CD4-positive, alpha-beta memory T cell (primary cell): ENCODE measurements around the gene LTBP1. TPM values are rescaled to one million over a fixed set of nuclear protein-coding genes. Genes with fewer than 3 reads are reported as not detected.

ENCODE experiments used
- CTCF ChIA-PET: fragments of 350-600 bp; sonication (Branson Sonifier 250); formaldehyde crosslinking; loops from one replicate; lab custom pipeline; 2021; ENCODE audit warnings: inconsistent platforms; ENCODE audit not compliant: partially characterized antibody; lab: Charles Lee
- POLR2A ChIA-PET: fragments of 350-600 bp; sonication (Branson Sonifier 250); formaldehyde crosslinking; loops from one replicate; lab custom pipeline; 2021; ENCODE audit not compliant: partially characterized antibody; lab: Charles Lee
- DNase-seq, 5 donors: peaks; one replicate each; pipeline versions ENCODE4 v3.0.0 to v3.0.0-alpha.2; 2020 to 2022; ENCODE audit warnings: mixed read lengths in 1 of 5
- H3K27ac ChIP-seq: one replicate; pipeline ENCODE4 v1.7.0; 2013; ENCODE audit warnings: low read depth, low read length
- H3K27me3 ChIP-seq: 2 replicates; pipeline ENCODE4 v1.7.0; 2013; ENCODE audit warnings: mild to moderate bottlenecking, low read length, moderate library complexity; ENCODE audit not compliant: insufficient read depth
- H3K36me3 ChIP-seq: 2 replicates; pipeline ENCODE4 v1.7.0; 2013; ENCODE audit warnings: mild to moderate bottlenecking, low read length, moderate library complexity; ENCODE audit not compliant: insufficient read depth
- H3K4me1 ChIP-seq: 2 replicates; pipeline ENCODE4 v1.7.0; 2013; ENCODE audit warnings: mild to moderate bottlenecking, low read length, moderate library complexity; ENCODE audit not compliant: insufficient read depth
- H3K4me3 ChIP-seq, 2 donors: one replicate each; pipeline ENCODE4 v1.7.0; 2013; ENCODE audit warnings: low read length in 2 of 2, mild to moderate bottlenecking in 1 of 2
- H3K9me3 ChIP-seq, 2 donors: one replicate each; pipeline ENCODE4 v1.7.0; 2013; ENCODE audit warnings: low read length in 2 of 2, control low read depth in 1 of 2; ENCODE audit not compliant: control insufficient read depth in 1 of 2
- H3K27ac Mint-ChIP-seq, 7 donors: one replicate each; pipeline ENCODE4 v1.8.0; 2020 to 2021; ENCODE audit warnings: mixed read lengths in 7 of 7, mild to moderate bottlenecking in 6 of 7, inconsistent platforms in 3 of 7, moderate library complexity in 3 of 7
- H3K27me3 Mint-ChIP-seq, 2 donors: one replicate each; pipeline ENCODE4 v1.8.0; 2020 to 2021; ENCODE audit warnings: mixed read lengths in 2 of 2
- H3K36me3 Mint-ChIP-seq, 2 donors: one replicate each; pipeline ENCODE4 v1.8.0; 2020 to 2021; ENCODE audit warnings: mixed read lengths in 2 of 2, inconsistent platforms in 1 of 2, mild to moderate bottlenecking in 1 of 2
- H3K4me1 Mint-ChIP-seq, 4 donors: one replicate each; pipeline ENCODE4 v1.8.0; 2020 to 2021; ENCODE audit warnings: mixed read lengths in 4 of 4, mild to moderate bottlenecking in 1 of 4
- H3K4me3 Mint-ChIP-seq, 8 donors: one replicate each; pipeline ENCODE4 v1.8.0; 2020 to 2021; ENCODE audit warnings: mixed read lengths in 8 of 8, mild to moderate bottlenecking in 7 of 8, moderate library complexity in 6 of 8, inconsistent platforms in 3 of 8
- H3K9me3 Mint-ChIP-seq, 8 donors: one replicate each; pipeline ENCODE4 v1.8.0; 2020 to 2021; ENCODE audit warnings: mixed read lengths in 8 of 8, mild to moderate bottlenecking in 5 of 8, inconsistent platforms in 3 of 8, moderate library complexity in 1 of 8
- intact Hi-C: fragments of 100-400 bp; cut with micrococcal nuclease; formaldehyde crosslinking; loops from one replicate; pipeline ENCODE4 v1.15.1; 2023
- polyA plus RNA-seq, 2 donors: library from polyadenylated mRNA; unstranded; fragments of 300-500 nt; fragmentation: Illumina TruSeq; gene quantifications; one replicate each; pipeline ENCODE4 v1.2.3, GENCODE V29; 2021
- total RNA-seq, 2 experiments: library from RNA; stranded (reverse); gene quantifications; one replicate each; pipeline ENCODE4 v1.2.3, GENCODE V29; 2021

LTBP1 gene
- total and polyA plus RNA-seq, 4 experiments from 2014 or later, result 0.44 TPM; not detected in 3

GRCh38 chr2:33083699-33084387 lies 137.1 kb downstream of the LTBP1 start:
- Histone ChIP-seq H3K4me3 (no peak overlapping the region), H3K36me3 (no peaks in the 10 kb centered on the region), H3K9me3 (no peaks in the 10 kb centered on the region), H3K4me1 (no peaks in the 10 kb centered on the region), H3K27ac (no peak overlapping the region), H3K27me3 (no peaks in the 10 kb centered on the region)
- no peak for DNase-seq
- Mint-ChIP-seq H3K27me3 (peaks cover 2 to 7% of the 10 kb centered on the region in 2 donors), H3K36me3 (no peaks in the 10 kb centered on the region), H3K4me3 (no peak overlapping the region), H3K9me3 (no peaks in the 10 kb centered on the region), H3K4me1 (no peaks in the 10 kb centered on the region), H3K27ac (no peak overlapping the region)
- intact Hi-C loops, result no loop called here
- ChIA-PET POLR2A (no interaction called here), CTCF (no interaction called here)

GRCh38 chr2:33084433-33084832 lies 137.7 kb downstream of the LTBP1 start:
- H3K27ac ChIP-seq, result no peak overlapping the region
- Mint-ChIP-seq H3K4me1 (no peaks in the 10 kb centered on the region), H3K9me3 (no peaks in the 10 kb centered on the region), H3K27me3 (peaks cover 2 to 7% of the 10 kb centered on the region in 2 donors), H3K36me3 (no peaks in the 10 kb centered on the region), H3K4me3 (no peak overlapping the region), H3K27ac (no peak overlapping the region)
- no peak overlapping the region for H3K4me3 ChIP-seq
- no peak for DNase-seq
- intact Hi-C loops, result no loop called here
- H3K4me1 ChIP-seq, result no peaks in the 10 kb centered on the region
- no peaks in the 10 kb centered on the region for H3K36me3 ChIP-seq
- CTCF ChIA-PET, result no interaction called here
- no peaks in the 10 kb centered on the region for H3K9me3 ChIP-seq
- no peaks in the 10 kb centered on the region for H3K27me3 ChIP-seq
- POLR2A ChIA-PET, result no interaction called here

DNA sequence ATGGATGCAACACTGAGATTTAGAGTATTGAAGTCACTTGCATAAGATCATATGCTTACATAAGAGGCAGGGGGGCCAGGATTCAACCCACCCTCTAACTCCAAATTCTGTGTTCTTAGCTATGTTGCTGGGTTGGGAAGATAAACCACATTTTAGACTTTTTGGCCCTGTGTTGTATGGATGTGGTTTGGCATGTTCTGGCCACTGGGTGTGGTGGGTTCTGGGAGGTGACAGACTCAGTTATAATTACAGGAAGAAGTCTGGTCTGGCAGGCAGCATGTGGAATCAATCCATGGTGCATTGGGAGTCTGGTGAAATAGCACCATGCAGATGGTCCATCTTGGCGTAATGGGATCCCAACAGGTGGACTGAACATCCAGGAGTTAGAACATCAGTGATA lies 138.9 kb downstream of the LTBP1 start:
- no peaks in the 10 kb centered on the region for H3K27me3 ChIP-seq
- DNase-seq, result no peak
- intact Hi-C loops, result no loop called here
- H3K4me3 Mint-ChIP-seq, result no peak overlapping the region
- H3K36me3 ChIP-seq, result no peaks in the 10 kb centered on the region
- no peaks in the 10 kb centered on the region for H3K9me3 ChIP-seq
- peaks cover 0 to 2% (median 0%) of the 10 kb centered on the region in 8 donors for H3K9me3 Mint-ChIP-seq
- no peaks in the 10 kb centered on the region for H3K4me1 ChIP-seq
- H3K27ac ChIP-seq, result no peak overlapping the region
- H3K27ac Mint-ChIP-seq, result no peak overlapping the region
- H3K4me3 ChIP-seq, result no peak overlapping the region
- no peaks in the 10 kb centered on the region for H3K4me1 Mint-ChIP-seq
- CTCF ChIA-PET, result no interaction called here
- no peaks in the 10 kb centered on the region for H3K36me3 Mint-ChIP-seq
- POLR2A ChIA-PET, result no interaction called here
- peaks cover 2 to 5% of the 10 kb centered on the region in 2 donors for H3K27me3 Mint-ChIP-seq

- no peak for DNase-seq
- Histone ChIP-seq H3K4me3 (no peak overlapping the region), H3K9me3 (no peaks in the 10 kb centered on the region), H3K4me1 (no peaks in the 10 kb centered on the region), H3K27me3 (no peaks in the 10 kb centered on the region), H3K36me3 (no peaks in the 10 kb centered on the region), H3K27ac (no peak overlapping the region)
- CTCF ChIA-PET, result no interaction called here
- Mint-ChIP-seq H3K9me3 (peaks cover 0 to 2% (median 0%) of the 10 kb centered on the region in 8 donors), H3K27me3 (peaks cover 2 to 5% of the 10 kb centered on the region in 2 donors), H3K4me3 (no peak overlapping the region), H3K36me3 (no peaks in the 10 kb centered on the region), H3K4me1 (no peaks in the 10 kb centered on the region), H3K27ac (no peak overlapping the region)
- POLR2A ChIA-PET, result no interaction called here
- intact Hi-C loops, result no loop called here
Observed at GRCh38 chr2:33086400-33087015, 139.8 kb downstream of the LTBP1 start.

- ChIA-PET CTCF (no interaction called here), POLR2A (no interaction called here)
- intact Hi-C loops, result no loop called here
- Mint-ChIP-seq H3K9me3 (peaks cover 0 to 7% (median 0%) of the 10 kb centered on the region in 8 donors), H3K27me3 (peaks cover 4 to 8% of the 10 kb centered on the region in 2 donors), H3K4me1 (no peaks in the 10 kb centered on the region), H3K4me3 (no peak overlapping the region), H3K27ac (no peak overlapping the region), H3K36me3 (no peaks in the 10 kb centered on the region)
- no peaks in the 10 kb centered on the region for H3K36me3 ChIP-seq
- H3K4me3 ChIP-seq, result no peak overlapping the region
- H3K9me3 ChIP-seq, result no peaks in the 10 kb centered on the region
- no peak for DNase-seq
- no peak overlapping the region for H3K27ac ChIP-seq
- no peaks in the 10 kb centered on the region for H3K27me3 ChIP-seq
- no peaks in the 10 kb centered on the region for H3K4me1 ChIP-seq
Observed at GRCh38 chr2:33090553-33091134, 143.9 kb downstream of the LTBP1 start.

DNA sequence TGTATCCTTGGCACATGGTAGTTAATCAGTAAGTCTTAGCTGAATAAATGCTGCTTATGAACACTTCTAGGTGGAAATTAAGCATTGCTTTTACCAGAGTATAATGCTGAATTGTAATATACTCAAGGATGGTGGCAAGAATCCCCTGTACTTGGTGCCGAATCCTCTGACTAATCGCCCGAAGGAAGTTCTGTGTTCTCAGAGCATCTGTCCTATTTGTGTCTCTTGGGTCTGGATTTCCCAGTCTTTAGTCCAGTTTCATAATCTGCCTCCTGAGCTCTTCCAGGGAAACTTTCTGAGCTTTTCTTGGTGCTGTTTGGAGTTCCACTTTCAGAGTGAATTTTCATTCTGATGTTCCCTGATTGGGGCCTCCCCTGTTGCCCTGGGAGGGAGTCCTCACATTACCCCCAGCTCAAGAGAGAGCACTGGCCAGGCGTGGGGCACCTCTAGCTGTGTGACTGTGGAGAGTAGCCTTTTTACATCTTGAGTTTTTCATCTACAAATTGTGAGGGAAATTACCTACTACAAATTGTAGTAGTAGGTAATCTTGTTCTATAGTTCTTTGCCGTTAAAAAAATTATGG lies 144.9 kb downstream of the LTBP1 start:
- Mint-ChIP-seq H3K27me3 (peaks cover 6 to 13% of the 10 kb centered on the region in 2 donors), H3K9me3 (peaks cover 0 to 7% (median 0%) of the 10 kb centered on the region in 8 donors), H3K36me3 (no peaks in the 10 kb centered on the region), H3K4me3 (no peak overlapping the region), H3K27ac (no peak overlapping the region), H3K4me1 (no peaks in the 10 kb centered on the region)
- Histone ChIP-seq H3K4me1 (no peaks in the 10 kb centered on the region), H3K27ac (no peak overlapping the region), H3K4me3 (no peak overlapping the region), H3K27me3 (no peaks in the 10 kb centered on the region), H3K9me3 (no peaks in the 10 kb centered on the region), H3K36me3 (no peaks in the 10 kb centered on the region)
- intact Hi-C loops, result no loop called here
- DNase-seq, result no peak
- POLR2A ChIA-PET, result no interaction called here
- CTCF ChIA-PET, result no interaction called here

GRCh38 chr2:33093283-33093993 lies 146.7 kb downstream of the LTBP1 start:
- intact Hi-C loops, result no loop called here
- ChIA-PET CTCF (no interaction called here), POLR2A (no interaction called here)
- Mint-ChIP-seq H3K4me3 (no peak overlapping the region), H3K27ac (no peak overlapping the region), H3K27me3 (peaks cover 6 to 10% of the 10 kb centered on the region in 2 donors), H3K4me1 (no peaks in the 10 kb centered on the region), H3K9me3 (peaks cover 0 to 7% (median 0%) of the 10 kb centered on the region in 8 donors), H3K36me3 (no peaks in the 10 kb centered on the region)
- Histone ChIP-seq H3K36me3 (no peaks in the 10 kb centered on the region), H3K4me1 (no peaks in the 10 kb centered on the region), H3K27ac (no peak overlapping the region), H3K9me3 (no peaks in the 10 kb centered on the region), H3K4me3 (no peak overlapping the region), H3K27me3 (no peaks in the 10 kb centered on the region)
- DNase-seq, result no peak
